Body of pancreas (tissue), 4 donors: ENCODE measurements around the gene MRTFB. TPM values are rescaled to one million over a fixed set of nuclear protein-coding genes. Genes with fewer than 3 reads are reported as not detected.
A peak's percentile ranks its signal among the peaks of the same experiment; 100 is the strongest.

Experiments used
- ATAC-seq: fragments of 150-250 bp; one replicate; pipeline ENCODE4 v1.9.1; 2016
- DNase-seq, 4 donors: peaks; one replicate each; pipeline ENCODE4 v3.0.0-alpha.2; 2019
- H3K27ac ChIP-seq, 4 donors: fragments of 200-600 bp; sonication (generic); 1 replicate in 3 of 4; 2 replicates in 1 of 4; pipeline versions ENCODE4 v1.5.1 to v1.6.1; 2016 to 2019; ENCODE audit warnings: mild to moderate bottlenecking in 1 of 4, mixed read lengths in 1 of 4, moderate library complexity in 1 of 4
- H3K27me3 ChIP-seq, 2 donors: fragments of 200-600 bp; sonication (generic); one replicate each; pipeline ENCODE4 v1.6.0; 2016; ENCODE audit warnings: mild to moderate bottlenecking in 1 of 2
- H3K36me3 ChIP-seq, 2 donors: fragments of 200-600 bp; sonication (generic); replicated peaks in 1 of 2; 2 replicates each; pipeline ENCODE4 v1.5.1; 2016; ENCODE audit warnings: low read depth in 2 of 2; ENCODE audit not compliant: insufficient read depth in 1 of 2
- H3K4me1 ChIP-seq: fragments of 200-600 bp; sonication (generic); one replicate; pipeline ENCODE4 v1.6.0; 2016
- H3K4me3 ChIP-seq, 2 donors: fragments of 200-600 bp; sonication (generic); 1 replicate in 1 of 2; 2 replicates in 1 of 2; pipeline ENCODE4 v1.5.1; 2016 to 2019
- H3K9me3 ChIP-seq, 3 donors: fragments of 200-600 bp; sonication (generic); 1 replicate in 2 of 3; 2 replicates in 1 of 3; pipeline ENCODE4 v1.5.1; 2016
- CTCF ChIP-seq, 7 experiments: fragments of 450-650 bp in 4 of 7; fragments of 200-600 bp in 3 of 7; sonication (generic) in 3 of 7; IDR thresholded peaks; one replicate each; pipeline ENCODE4 v1.5.1; 2016 to 2019; ENCODE audit warnings: antibody characterized with exemption in 7 of 7
- POLR2A ChIP-seq, 3 donors: fragments of 450-650 bp; IDR thresholded peaks; one replicate each; pipeline ENCODE4 v1.6.1; 2016; ENCODE audit warnings: antibody characterized with exemption in 3 of 3, mild to moderate bottlenecking in 2 of 3
- whole genome bisulfite sequencing, 2 donors: methylation state at CpG; one replicate each; pipeline ENCODE4 v1.1.5; 2017; 5-methylcytosine and 5-hydroxymethylcytosine counted together
- intact Hi-C: fragments of 100-400 bp; cut with DNase I; formaldehyde crosslinking; loops from one replicate; pipeline ENCODE4 v1.15.1; 2023
- total RNA-seq, 2 donors: library from RNA; depleted of rRNA; stranded (reverse); fragments of >200 nt; gene quantifications; one replicate each; pipeline ENCODE4 v1.1.0, GENCODE V29; 2016

MRTFB gene
- total RNA-seq, 2 donors from 2014 or later = 39.2 to 46.8 TPM

GRCh38 chr16:14051103-14051729 is 19.9 kb upstream of the MRTFB start:
- Histone ChIP-seq H3K4me3 (no peak overlapping the region), H3K36me3 (no peaks in the 10 kb centered on the region), H3K4me1 (no peaks in the 10 kb centered on the region), H3K27me3 (no peaks in the 10 kb centered on the region), H3K27ac (peak overlapping the region in 1 of 4 donors; percentile 31), H3K9me3 (peaks cover 0 to 4% (median 0%) of the 10 kb centered on the region in 3 donors)
- WGBS, 2 donors = 85 to 89% methylated on average over 5 of the region's 5 CpGs
- no peak for ATAC-seq
- intact Hi-C loops = no loop called here
- no peak for DNase-seq
- TF ChIP-seq CTCF (IDR thresholded peaks at IDR 0.05) (no peak), POLR2A (IDR thresholded peaks at IDR 0.05) (no peak)

GRCh38 chr16:14056970-14057369 is 14.1 kb upstream of the MRTFB start:
- Histone ChIP-seq H3K9me3 (peaks cover 0 to 4% (median 0%) of the 10 kb centered on the region in 3 donors), H3K27me3 (no peaks in the 10 kb centered on the region), H3K27ac (peak overlapping the region in 1 of 4 donors; percentile 33), H3K4me3 (no peak overlapping the region), H3K36me3 (no peaks in the 10 kb centered on the region), H3K4me1 (no peaks in the 10 kb centered on the region)
- TF ChIP-seq POLR2A (IDR thresholded peaks at IDR 0.05) (no peak), CTCF (IDR thresholded peaks at IDR 0.05) (no peak)
- intact Hi-C loops = no loop called here
- ATAC-seq (peak; percentile 29), DNase-seq (no peak)
- 53 to 62% methylated on average over 5 of the region's 5 CpGs for WGBS, 2 donors

GRCh38 chr16:14057878-14058382 is 13.2 kb upstream of the MRTFB start:
- ATAC-seq (peak; percentile 47), DNase-seq (no peak)
- intact Hi-C loops = no loop called here
- H3K9me3 ChIP-seq = peaks cover 0 to 4% (median 0%) of the 10 kb centered on the region in 3 donors
- H3K4me1 ChIP-seq = no peaks in the 10 kb centered on the region
- 73 to 81% methylated on average over 10 of the region's 10 CpGs for WGBS, 2 donors
- H3K27me3 ChIP-seq = no peaks in the 10 kb centered on the region
- peak overlapping the region in 2 of 4 donors; percentile 33 to 41 for H3K27ac ChIP-seq
- TF ChIP-seq POLR2A (IDR thresholded peaks at IDR 0.05) = no peak
- TF ChIP-seq CTCF (IDR thresholded peaks at IDR 0.05) = no peak
- no peaks in the 10 kb centered on the region for H3K36me3 ChIP-seq
- no peak overlapping the region for H3K4me3 ChIP-seq

GRCh38 chr16:14061732-14062259 is 9.3 kb upstream of the MRTFB start:
- Histone ChIP-seq H3K4me1 (no peaks in the 10 kb centered on the region), H3K27me3 (no peaks in the 10 kb centered on the region), H3K9me3 (no peaks in the 10 kb centered on the region), H3K4me3 (no peak overlapping the region), H3K27ac (no peak overlapping the region), H3K36me3 (no peaks in the 10 kb centered on the region)
- TF ChIP-seq POLR2A (IDR thresholded peaks at IDR 0.05) (no peak), CTCF (IDR thresholded peaks at IDR 0.05) (no peak)
- ATAC-seq (no peak), DNase-seq (no peak)
- 100% methylated on average over 1 of the region's 1 CpG for WGBS, 2 donors
- intact Hi-C loops = no loop called here

- no peak for TF ChIP-seq CTCF (IDR thresholded peaks at IDR 0.05)
- TF ChIP-seq POLR2A (IDR thresholded peaks at IDR 0.05) = no peak
- 86 to 88% methylated on average over 7 of the region's 7 CpGs for WGBS, 2 donors
- Histone ChIP-seq H3K4me3 (no peak overlapping the region), H3K27ac (no peak overlapping the region), H3K4me1 (no peaks in the 10 kb centered on the region), H3K9me3 (no peaks in the 10 kb centered on the region), H3K36me3 (no peaks in the 10 kb centered on the region), H3K27me3 (no peaks in the 10 kb centered on the region)
- intact Hi-C loops = no loop called here
- ATAC-seq (no peak), DNase-seq (no peak)
Measured at GRCh38 chr16:14062261-14062660, 8.9 kb upstream of the MRTFB start.
